Activated naive CD8-positive, alpha-beta T cell treated with anti-CD3 and anti-CD28 coated beads, Interleukin-2, amount 10 ng/mL, durations not matched to agents 7 days and 5 days (primary cell): ENCODE results near the gene PPP4C. TPM values are rescaled to one million over a fixed set of nuclear protein-coding genes. Genes with fewer than 3 reads are reported as not detected.

Source experiments
- ATAC-seq: fragments of 150-1000 bp; cut with Tn5 transposase; one replicate; pipeline ENCODE4 v1.10.0; 2021; ENCODE audit warnings: low read depth, moderate library complexity
- POLR2A ChIA-PET: fragments of 350-600 bp; sonication (Branson Sonifier 250); formaldehyde crosslinking; loops from one replicate; lab custom pipeline; 2021; ENCODE audit warnings: antibody characterized with exemption; lab: Charles Lee
- DNase-seq: peaks from one replicate; pipeline ENCODE4 v3.0.0; 2021
- H3K27ac Mint-ChIP-seq: one replicate; pipeline ENCODE4 v1.8.0; 2022; ENCODE audit warnings: mild to moderate bottlenecking, mixed read lengths
- H3K27me3 Mint-ChIP-seq: one replicate; pipeline ENCODE4 v1.8.0; 2022; ENCODE audit warnings: mild to moderate bottlenecking, moderate library complexity, mixed read lengths
- H3K36me3 Mint-ChIP-seq: one replicate; pipeline ENCODE4 v1.8.0; 2021; ENCODE audit warnings: mild to moderate bottlenecking, mixed read lengths
- H3K4me1 Mint-ChIP-seq: one replicate; pipeline ENCODE4 v1.8.0; 2021; ENCODE audit warnings: mixed read lengths
- H3K4me3 Mint-ChIP-seq: one replicate; pipeline ENCODE4 v1.8.0; 2022; ENCODE audit warnings: mild to moderate bottlenecking, moderate library complexity, mixed read lengths
- H3K9me3 Mint-ChIP-seq: one replicate; pipeline ENCODE4 v1.8.0; 2021; ENCODE audit warnings: mixed read lengths
- total RNA-seq, 2 experiments: library from RNA; stranded (reverse); gene quantifications; one replicate each; pipeline ENCODE4 v1.2.3, GENCODE V29; 2021

Gene PPP4C
- total RNA-seq, 2 experiments from 2014 or later: 123 to 133 TPM

DNA sequence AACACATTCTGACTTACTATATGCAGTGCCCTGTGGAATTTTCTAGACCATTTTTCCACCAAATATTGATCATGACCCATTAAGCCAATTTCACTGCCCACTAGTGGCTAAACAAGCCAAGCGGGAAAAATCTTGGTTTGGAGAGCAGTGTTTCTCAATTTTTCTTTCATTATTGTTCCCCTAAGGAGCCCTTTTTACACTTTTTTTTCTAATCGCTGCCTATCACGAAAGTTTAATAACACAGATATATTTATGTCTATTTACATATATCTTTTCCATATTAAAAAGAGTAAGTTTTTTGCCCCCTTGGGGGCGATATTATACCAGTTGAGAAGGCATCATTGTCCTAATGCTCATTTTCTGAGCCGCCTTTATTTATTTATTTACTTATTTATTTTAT, 34.0 kb upstream of the PPP4C start:
- no peak overlapping the region for H3K27ac Mint-ChIP-seq
- POLR2A ChIA-PET: no interaction called here
- ATAC-seq (no peak), DNase-seq (no peak)
- peaks cover 2% of the 10 kb centered on the region for H3K9me3 Mint-ChIP-seq
- H3K4me1 Mint-ChIP-seq: peaks cover 6% of the 10 kb centered on the region
- H3K36me3 Mint-ChIP-seq: peaks cover 2% of the 10 kb centered on the region
- peaks cover 13% of the 10 kb centered on the region for H3K27me3 Mint-ChIP-seq
- H3K4me3 Mint-ChIP-seq: no peak overlapping the region

DNA sequence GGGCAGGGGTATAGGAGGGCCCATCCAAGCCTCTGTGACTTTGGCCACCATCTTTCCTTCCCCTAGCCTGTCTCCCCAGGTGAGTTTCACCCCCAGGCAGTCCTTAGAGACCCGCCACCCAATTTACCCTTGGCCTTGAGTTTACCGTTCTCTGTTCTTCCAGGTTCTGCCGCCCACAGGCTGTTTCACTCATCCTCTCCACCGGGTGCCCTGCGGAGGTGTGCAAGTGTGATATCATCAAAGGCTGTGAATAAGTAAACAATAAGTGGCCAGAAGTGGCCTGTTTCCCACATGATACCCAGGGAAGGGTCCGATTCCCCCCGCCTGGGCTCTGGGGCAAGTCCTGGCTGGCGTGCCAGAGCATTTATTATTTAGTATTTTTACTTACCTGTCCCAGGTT, 29.6 kb upstream of the PPP4C start:
- peaks cover 7% of the 10 kb centered on the region for H3K36me3 Mint-ChIP-seq
- H3K9me3 Mint-ChIP-seq: peaks cover 2% of the 10 kb centered on the region
- no peak for DNase-seq
- H3K27me3 Mint-ChIP-seq: peaks cover 4% of the 10 kb centered on the region
- H3K4me3 Mint-ChIP-seq: no peak overlapping the region
- POLR2A ChIA-PET: interaction anchor here (0.5 kb wide), 1 partner anchor 488 kb away, joined by 4 read pairs; no protein-coding TSS in a partner anchor
- H3K4me1 Mint-ChIP-seq: peaks cover 9% of the 10 kb centered on the region
- no peak overlapping the region for H3K27ac Mint-ChIP-seq
- no peak for ATAC-seq

DNA sequence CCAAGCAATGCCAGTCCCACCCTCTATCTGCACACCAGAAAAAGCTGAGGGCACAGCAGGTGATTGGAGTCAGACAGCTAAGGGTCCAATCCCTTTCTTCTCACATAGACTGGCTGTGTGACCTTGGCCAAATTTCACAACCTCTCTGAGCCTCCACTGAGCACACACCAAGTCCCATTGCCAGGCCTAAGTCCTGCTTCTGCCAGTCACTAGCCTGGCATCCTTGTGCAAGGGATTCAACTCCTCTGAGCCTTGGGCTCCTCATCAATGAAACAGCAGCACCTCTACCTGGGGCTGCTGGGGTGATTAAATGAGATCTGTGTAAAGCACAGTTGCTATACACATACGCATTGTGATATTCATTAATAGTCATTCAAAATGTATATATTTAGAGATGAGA, 29.2 kb upstream of the PPP4C start:
- ATAC-seq (no peak), DNase-seq (no peak)
- no peak overlapping the region for H3K4me3 Mint-ChIP-seq
- H3K4me1 Mint-ChIP-seq: peaks cover 11% of the 10 kb centered on the region
- H3K27ac Mint-ChIP-seq: no peak overlapping the region
- H3K9me3 Mint-ChIP-seq: peaks cover 2% of the 10 kb centered on the region
- peaks cover 4% of the 10 kb centered on the region for H3K27me3 Mint-ChIP-seq
- POLR2A ChIA-PET: no interaction called here
- peaks cover 9% of the 10 kb centered on the region for H3K36me3 Mint-ChIP-seq

DNA sequence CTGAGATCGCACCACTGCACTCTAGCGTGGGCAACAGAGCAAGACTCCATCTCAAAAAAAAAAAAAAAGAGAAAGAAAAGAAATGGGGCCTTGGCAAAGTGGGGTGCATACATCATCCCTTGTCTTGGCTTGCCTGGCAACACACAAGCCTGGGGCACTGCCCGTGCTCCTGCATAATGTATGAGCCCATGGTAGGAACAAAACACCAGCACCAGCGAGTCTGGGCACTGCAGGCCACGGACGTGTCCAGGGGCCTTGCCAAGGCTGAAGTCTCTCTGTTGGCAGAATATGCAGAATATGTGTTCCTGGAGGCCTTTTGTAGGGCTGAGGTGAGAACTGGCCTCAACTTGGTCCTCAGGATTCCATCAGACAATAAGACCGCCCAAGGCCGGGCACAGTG, 25.9 kb upstream of the PPP4C start:
- no peak for DNase-seq
- Mint-ChIP-seq H3K36me3 (peaks cover 10% of the 10 kb centered on the region), H3K9me3 (peaks cover 2% of the 10 kb centered on the region), H3K27ac (no peak overlapping the region), H3K4me3 (no peak overlapping the region), H3K4me1 (peaks cover 23% of the 10 kb centered on the region), H3K27me3 (peaks cover 4% of the 10 kb centered on the region)
- POLR2A ChIA-PET: no interaction called here
- ATAC-seq: no peak

DNA sequence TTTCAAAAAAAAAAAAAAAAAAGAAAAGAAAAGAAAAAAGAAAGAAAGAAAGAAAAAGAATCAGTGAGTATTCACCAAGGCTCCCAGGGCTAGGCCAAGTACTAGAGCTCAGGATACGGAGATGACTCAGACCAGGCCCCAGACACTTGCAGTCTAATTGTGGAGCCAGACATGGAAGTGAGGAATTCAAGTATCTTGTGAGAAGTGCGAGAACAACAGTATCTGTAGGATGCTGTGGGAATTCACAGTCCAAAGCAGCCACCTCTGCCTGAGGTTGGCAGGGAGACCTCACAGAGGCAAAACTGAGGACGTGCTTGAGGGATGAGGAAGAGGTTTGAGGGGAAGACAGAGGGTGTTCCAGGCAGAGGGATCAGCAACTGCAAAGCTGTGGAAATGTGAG, 24.3 kb upstream of the PPP4C start:
- Mint-ChIP-seq H3K4me1 (peaks cover 21% of the 10 kb centered on the region), H3K9me3 (no peaks in the 10 kb centered on the region), H3K27ac (peak overlapping the region; percentile 66), H3K36me3 (peaks cover 8% of the 10 kb centered on the region), H3K27me3 (peaks cover 2% of the 10 kb centered on the region), H3K4me3 (peak overlapping the region; percentile 87)
- no peak for DNase-seq
- POLR2A ChIA-PET: interaction anchor here (0.9 to 1.0 kb wide), 2 partner anchors 78 to 126 kb away, joined by 3 read pairs; partner anchors contain the start of genes KCTD13 and TAOK2
- ATAC-seq: no peak

DNA sequence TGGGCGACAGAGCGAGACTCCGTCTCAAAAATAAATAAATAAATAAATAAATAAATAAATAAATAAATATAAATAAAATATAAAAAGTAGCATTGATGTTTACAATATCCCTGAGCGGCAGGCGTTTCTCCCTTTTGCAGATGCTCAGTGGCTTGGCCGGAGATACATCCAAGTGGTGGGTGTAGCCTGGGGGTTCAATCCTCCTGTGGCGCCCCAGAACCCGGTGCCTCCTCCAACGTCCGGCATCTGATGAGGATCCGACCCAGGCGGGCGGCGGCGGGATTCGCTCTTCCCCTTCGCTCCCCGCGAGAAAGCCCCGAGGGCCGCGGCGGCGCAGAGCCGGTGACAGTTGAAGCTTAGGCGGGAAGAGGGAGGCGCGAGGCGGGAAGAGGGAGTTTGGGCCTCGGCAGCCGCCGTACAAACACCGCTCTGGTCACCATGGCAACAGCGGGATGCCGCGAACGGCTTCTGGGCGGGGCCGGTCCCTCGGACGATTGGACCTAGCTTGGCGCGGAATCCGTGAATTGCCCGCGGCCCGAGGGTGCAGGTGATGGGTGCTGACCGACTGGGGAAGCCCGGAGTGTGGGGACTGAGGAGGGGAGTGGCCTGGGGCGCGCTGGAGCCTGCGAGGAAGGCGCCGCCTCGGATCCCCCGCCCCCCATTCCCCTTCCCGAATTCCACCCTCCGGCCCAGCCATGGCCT, 23.0 kb upstream of the PPP4C start:
- H3K27me3 Mint-ChIP-seq: no peaks in the 10 kb centered on the region
- peak overlapping the region; percentile 87 for H3K4me3 Mint-ChIP-seq
- DNase-seq (peak; percentile 95), ATAC-seq (peak; percentile 76)
- H3K36me3 Mint-ChIP-seq: peaks cover 8% of the 10 kb centered on the region
- peak overlapping the region; percentile 67 for H3K27ac Mint-ChIP-seq
- H3K4me1 Mint-ChIP-seq: peaks cover 21% of the 10 kb centered on the region
- H3K9me3 Mint-ChIP-seq: no peaks in the 10 kb centered on the region
- POLR2A ChIA-PET: interaction anchor here (0.6 to 1.8 kb wide), 10 partner anchors 11 to 357 kb away, joined by 3 to 15 read pairs (median 5); partner anchors contain the start of genes ALDOA, CORO1A, HIRIP3 and INO80E

DNA sequence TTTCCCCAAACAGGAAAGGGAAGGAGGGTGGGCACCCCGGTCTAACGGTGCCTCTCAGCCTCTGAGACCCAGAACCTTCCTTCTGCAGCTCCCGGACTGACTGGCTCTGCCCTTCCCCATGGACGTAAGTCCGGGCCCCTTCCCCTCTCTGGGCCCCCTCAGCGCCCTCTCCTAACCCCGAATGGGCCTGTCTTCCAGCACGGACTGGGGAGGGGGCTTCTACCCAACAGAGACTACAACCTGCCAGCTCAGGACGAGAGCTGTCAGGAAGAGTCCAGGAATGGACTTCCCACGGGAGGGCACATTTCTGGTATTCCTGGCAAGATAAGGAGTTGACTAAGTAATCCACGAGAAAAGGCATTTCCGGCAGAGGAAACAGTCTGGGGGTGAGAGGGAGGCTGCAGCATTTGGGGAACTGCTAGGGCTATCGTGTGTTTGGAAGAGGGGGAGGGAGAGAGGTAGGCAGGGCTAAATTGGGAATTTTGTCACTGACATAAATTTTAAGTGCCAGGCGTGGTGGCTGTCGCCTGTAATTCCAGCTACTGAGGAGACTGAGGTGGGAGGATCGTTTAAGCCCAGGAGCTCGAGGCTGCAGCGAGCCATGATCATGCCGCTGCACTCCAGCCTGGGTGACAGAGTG, 22.3 kb upstream of the PPP4C start:
- ATAC-seq: peak; percentile 4
- no peaks in the 10 kb centered on the region for H3K9me3 Mint-ChIP-seq
- no peak for DNase-seq
- no peak overlapping the region for H3K27ac Mint-ChIP-seq
- H3K4me3 Mint-ChIP-seq: peak overlapping the region; percentile 87
- H3K36me3 Mint-ChIP-seq: peaks cover 8% of the 10 kb centered on the region
- peaks cover 21% of the 10 kb centered on the region for H3K4me1 Mint-ChIP-seq
- H3K27me3 Mint-ChIP-seq: no peaks in the 10 kb centered on the region
- POLR2A ChIA-PET: interaction anchor here (0.6 to 1.8 kb wide), 9 partner anchors 10 to 131 kb away, joined by 3 to 15 read pairs (median 5); partner anchors contain the start of genes ALDOA, CORO1A, HIRIP3 and INO80E

DNA sequence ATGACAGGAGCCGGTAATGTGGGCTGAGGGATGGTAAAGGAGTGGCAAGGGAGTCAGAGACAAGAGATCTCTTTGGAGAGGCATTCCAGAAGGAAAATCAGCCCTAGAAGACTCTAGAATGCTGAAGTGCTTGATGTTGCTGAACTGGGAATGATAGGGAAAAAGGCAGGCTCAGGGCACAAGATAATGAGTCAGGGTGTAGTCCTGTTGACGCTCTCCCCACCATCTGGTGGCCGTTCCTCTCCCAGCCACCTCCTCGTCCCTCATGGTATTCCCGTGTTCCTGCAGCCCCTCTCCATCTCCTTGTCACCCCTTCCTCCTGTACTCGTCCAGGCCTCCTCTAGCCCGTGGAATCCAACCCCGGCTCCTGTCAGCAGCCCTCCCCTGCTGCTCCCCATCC, 21.3 kb upstream of the PPP4C start:
- POLR2A ChIA-PET: interaction anchor here (0.5 to 2.0 kb wide), 6 partner anchors 12 to 381 kb away, joined by 3 to 13 read pairs (median 4); partner anchors contain the start of genes ALDOA, CORO1A, KCTD13 and PPP4C
- Mint-ChIP-seq H3K4me3 (peak overlapping the region; percentile 42), H3K27me3 (no peaks in the 10 kb centered on the region), H3K27ac (no peak overlapping the region), H3K36me3 (peaks cover 10% of the 10 kb centered on the region), H3K9me3 (no peaks in the 10 kb centered on the region), H3K4me1 (peaks cover 21% of the 10 kb centered on the region)
- ATAC-seq: no peak
- DNase-seq: no peak

DNA sequence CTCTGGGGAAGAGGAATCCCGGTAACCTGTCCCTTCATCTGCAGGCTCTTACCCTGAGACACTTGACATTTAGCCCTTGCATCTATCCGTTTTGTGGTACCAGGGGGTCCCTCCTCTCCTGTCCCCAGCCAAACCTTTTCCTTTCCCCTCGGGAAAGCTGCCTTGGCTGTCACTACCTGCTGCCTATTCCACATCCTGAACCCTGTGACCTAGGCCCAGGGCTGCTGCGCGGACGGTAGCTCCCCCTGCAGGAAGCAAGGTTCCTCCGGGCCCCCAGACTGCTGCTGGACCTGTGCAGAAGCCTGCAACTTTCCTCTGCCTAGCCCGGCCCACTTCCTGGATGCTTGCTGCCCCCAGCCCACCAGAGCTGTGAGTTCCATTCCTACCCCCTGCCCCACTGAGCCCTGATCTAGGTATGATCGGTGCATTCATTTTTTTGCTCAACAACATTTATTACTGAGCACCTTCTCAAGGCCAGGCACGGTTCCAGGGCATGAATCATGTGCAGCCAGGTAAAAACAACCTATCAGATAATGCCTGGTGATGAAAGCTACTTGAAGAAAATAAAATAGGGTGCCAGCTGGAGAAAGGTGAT, 20.7 kb upstream of the PPP4C start:
- H3K9me3 Mint-ChIP-seq: no peaks in the 10 kb centered on the region
- no peaks in the 10 kb centered on the region for H3K27me3 Mint-ChIP-seq
- POLR2A ChIA-PET: interaction anchor here (0.5 to 2.0 kb wide), 6 partner anchors 11 to 382 kb away, joined by 3 to 13 read pairs (median 4); partner anchors contain the start of genes ALDOA, KCTD13 and PPP4C
- DNase-seq (peak; percentile 69), ATAC-seq (peak; percentile 82)
- H3K4me3 Mint-ChIP-seq: peak overlapping the region; percentile 42
- H3K4me1 Mint-ChIP-seq: peaks cover 21% of the 10 kb centered on the region
- H3K27ac Mint-ChIP-seq: no peak overlapping the region
- peaks cover 12% of the 10 kb centered on the region for H3K36me3 Mint-ChIP-seq

DNA sequence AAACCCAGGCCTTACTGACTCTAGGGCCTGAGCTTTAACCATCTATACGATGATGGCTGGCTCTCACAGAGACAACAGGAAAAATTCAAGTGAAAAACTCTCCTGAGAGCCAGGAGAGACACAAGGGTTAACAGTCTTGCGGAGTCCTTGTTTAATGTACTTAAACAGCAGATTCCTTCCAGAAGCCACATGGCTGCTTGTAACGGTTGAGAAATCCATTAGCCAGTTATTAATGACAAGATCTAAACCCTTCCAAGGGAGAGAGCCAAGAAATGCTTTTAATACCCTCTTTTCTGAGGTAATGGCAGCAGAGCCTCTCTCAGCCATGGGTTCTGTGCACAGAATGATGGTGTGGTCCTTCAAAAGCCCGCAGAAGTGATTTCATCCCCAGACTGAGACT, 15.4 kb upstream of the PPP4C start:
- ATAC-seq (no peak), DNase-seq (no peak)
- no peak overlapping the region for H3K4me3 Mint-ChIP-seq
- H3K9me3 Mint-ChIP-seq: no peaks in the 10 kb centered on the region
- POLR2A ChIA-PET: no interaction called here
- peaks cover 4% of the 10 kb centered on the region for H3K36me3 Mint-ChIP-seq
- no peaks in the 10 kb centered on the region for H3K27me3 Mint-ChIP-seq
- no peak overlapping the region for H3K27ac Mint-ChIP-seq
- peaks cover 3% of the 10 kb centered on the region for H3K4me1 Mint-ChIP-seq

DNA sequence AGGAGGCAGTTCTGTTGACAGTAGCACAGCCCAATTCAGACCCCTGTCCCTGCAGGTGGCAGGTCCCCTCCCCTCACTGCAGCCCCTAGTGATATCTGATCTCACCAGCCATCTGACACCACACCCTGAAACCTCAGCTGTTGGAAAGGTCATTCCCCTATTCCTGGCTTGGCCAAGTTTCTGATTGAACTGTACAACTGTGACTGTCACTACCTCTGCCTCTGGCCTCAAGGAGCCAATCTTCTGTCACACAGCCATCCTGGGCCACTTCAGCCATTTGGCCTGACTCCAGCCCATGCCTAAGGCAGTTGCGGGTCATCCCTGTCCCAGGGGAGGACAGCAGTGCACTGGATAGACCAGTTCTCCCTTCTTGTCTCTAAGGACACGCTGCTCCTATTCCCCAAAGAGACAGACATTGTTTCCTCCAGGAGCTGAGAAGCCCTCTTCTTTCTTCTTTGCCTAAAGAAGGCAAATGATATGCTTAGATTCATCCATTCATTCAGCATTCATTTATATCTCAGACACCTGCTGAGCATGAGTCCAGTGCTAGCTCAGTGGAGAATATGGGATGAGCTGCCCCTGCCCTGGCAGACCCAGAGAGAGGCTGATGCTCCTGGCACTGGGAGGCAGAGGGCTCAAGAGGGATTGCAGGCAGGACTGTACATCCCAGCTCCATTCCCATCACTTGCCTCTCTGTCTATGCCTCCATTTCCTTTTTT, 14.8 kb upstream of the PPP4C start:
- Mint-ChIP-seq H3K4me3 (no peak overlapping the region), H3K27ac (no peak overlapping the region)
- POLR2A ChIA-PET: no interaction called here

DNA sequence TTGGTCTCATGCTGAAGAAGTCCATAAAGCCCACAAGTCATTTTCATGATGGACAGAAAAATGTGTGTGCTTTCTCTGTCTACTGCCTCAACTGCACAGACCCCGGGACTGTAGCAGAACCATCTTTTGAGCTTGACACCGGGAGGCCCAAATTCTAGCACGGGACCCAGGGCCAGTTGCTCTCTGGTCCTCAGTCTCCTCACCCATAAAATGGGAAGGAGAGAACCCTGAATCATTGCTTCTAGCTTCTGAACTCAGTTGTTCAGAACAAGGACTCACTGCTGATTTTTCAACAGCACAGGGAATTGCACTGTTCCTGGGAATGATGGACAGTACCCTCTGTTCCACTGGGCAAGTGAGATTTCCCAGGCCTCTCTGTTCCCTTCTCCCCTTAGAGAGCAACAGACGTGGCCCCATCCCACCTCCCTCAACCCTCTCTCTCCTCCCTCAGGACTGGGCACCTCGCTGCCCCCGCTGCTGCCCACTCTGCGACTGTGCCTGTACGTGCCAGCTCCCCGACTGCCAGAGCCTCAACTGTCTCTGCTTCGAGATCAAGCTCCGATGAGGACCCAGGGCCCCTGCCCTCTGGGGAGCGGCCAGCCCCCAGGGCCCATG, 12.4 kb upstream of the PPP4C start:
- no peaks in the 10 kb centered on the region for H3K9me3 Mint-ChIP-seq
- H3K4me3 Mint-ChIP-seq: peak overlapping the region; percentile 100
- POLR2A ChIA-PET: interaction anchor here (0.8 to 6.1 kb wide), 5 partner anchors 10 to 121 kb away, joined by 3 to 102 read pairs (median 6); partner anchors contain the start of genes CORO1A, TBX6 and YPEL3
- peaks cover 16% of the 10 kb centered on the region for H3K4me1 Mint-ChIP-seq
- DNase-seq (no peak), ATAC-seq (no peak)
- no peaks in the 10 kb centered on the region for H3K27me3 Mint-ChIP-seq
- peaks cover 25% of the 10 kb centered on the region for H3K36me3 Mint-ChIP-seq
- H3K27ac Mint-ChIP-seq: peak overlapping the region; percentile 98

More for the DNA sequence above, 14.8 kb upstream of the PPP4C start:
- H3K36me3 Mint-ChIP-seq: peaks cover 5% of the 10 kb centered on the region
- H3K4me1 Mint-ChIP-seq: peaks cover 3% of the 10 kb centered on the region
- H3K27me3 Mint-ChIP-seq: no peaks in the 10 kb centered on the region
- DNase-seq: no peak
- no peaks in the 10 kb centered on the region for H3K9me3 Mint-ChIP-seq
- ATAC-seq: no peak
